GM12874 (cell line): ENCODE results near the gene SLC38A5.
A peak's percentile ranks its signal among the peaks of the same experiment; 100 is the strongest.

Source experiments
- CTCF ChIP-seq: IDR thresholded peaks from 2 replicates; pipeline ENCODE4 v1.5.1; 2011; ENCODE audit warnings: low read depth, mild to moderate bottlenecking, control low read depth, low read length, moderate library complexity; ENCODE audit not compliant: insufficient read depth

The SLC38A5 gene

GRCh38 chrX:48477960-48478755 lies 8.1 kb upstream of the SLC38A5 start:
- no peak for TF ChIP-seq CTCF

GRCh38 chrX:48476919-48477318 lies 6.9 kb upstream of the SLC38A5 start:
- no peak for TF ChIP-seq CTCF

GRCh38 chrX:48475774-48476577 lies 5.9 kb upstream of the SLC38A5 start, which contains the start of gene FTSJ1:
TSS of gene FTSJ1 (plus strand) at chrX:48476199. CDS start at chrX:48478048, 1,849 bp downstream.
- no peak for TF ChIP-seq CTCF

GRCh38 chrX:48475296-48475695 lies 5.2 kb upstream of the SLC38A5 start:
- no peak for TF ChIP-seq CTCF

- no peak for TF ChIP-seq CTCF
Measured at GRCh38 chrX:48474581-48474980, 4.5 kb upstream of the SLC38A5 start.

GRCh38 chrX:48474127-48474526 lies 4.1 kb upstream of the SLC38A5 start:
- peak; percentile 14; the same call in 1 of the 2 replicates for TF ChIP-seq CTCF

- no peak for TF ChIP-seq CTCF
Measured at GRCh38 chrX:48473704-48473990, 3.6 kb upstream of the SLC38A5 start.
